ENCODE measurements around the gene CCT7. TPM values are rescaled to one million over a fixed set of nuclear protein-coding genes. Genes with fewer than 3 reads are reported as not detected.

Gene CCT7
- polyA plus RNA-seq (2011; rRNA removed) (685 and 775 TPM in 2 replicates), polyA plus RNA-seq (2017; fragmentation: RNase III; extraction: RNeasy Plus Mini Kit Qiagen cat#74134 plus additional on column Dnase treatment) (750 to 850 TPM (median 838 TPM) in 3 replicates), polyA minus RNA-seq (2011; rRNA and poly(A)+ RNA removed) (729 and 802 TPM in 2 replicates)
- polyA plus RNA-seq (2012; cell fraction: cytosol; rRNA removed) = 758 and 765 TPM in 2 replicates
- 705 and 733 TPM in 2 replicates for polyA plus RNA-seq (2012; cell fraction: nucleus; rRNA removed)

GRCh38 chr2:73233932-73234832 is at the start of gene CCT7:
Gene CCT7, plus strand, starts transcription at chr2:73234308. Its CDS starts 71 bp downstream, at chr2:73234379.
- DNase-seq (ENCODE audit: low read depth in 1 of 2, low spot score in 1 of 2) (peak; percentile 87 to 95), FAIRE-seq (no peak), ATAC-seq (peak; percentile 80 to 87)
- 1% methylated on average over 37 of the region's 69 CpGs for WGBS (ENCODE audit: missing lambda C conversion rate)
- CTCF ChIA-PET = interaction anchor here (1.9 to 8.4 kb wide), 7 partner anchors 10 to 57 kb away, joined by 5 to 36 read pairs (median 14); partner anchors contain the start of gene SMYD5
- Histone ChIP-seq H3K4me1 (peaks cover 27% of the 10 kb centered on the region), H3K4me3 (peak within 1 kb of the TSS; percentile 64), H3K27ac (peak within 1 kb of the TSS; percentile 85 to 92), H3K9me3 (no peaks in the 10 kb centered on the region), H3K4me2 (peak within 1 kb of the TSS; percentile 97)
- POLR2A ChIA-PET = interaction anchor here (0.6 to 2.4 kb wide), 25 partner anchors 9 to 503 kb away, joined by 3 to 16 read pairs (median 6); partner anchors contain the start of genes ALMS1, EGR4, NOTO and RAB11FIP5
- TF ChIP-seq MAZ (IDR thresholded peaks at IDR 0.05; ENCODE audit: borderline replicate concordance, low read depth, low read length) (no peak), EHMT2 (IDR thresholded peaks at IDR 0.05; ENCODE audit: low read depth) (no peak; the same call in 1 of the 2 replicates), RARB (CRISPR knock-in tag; IDR thresholded peaks at IDR 0.05) (0 out of 2 replicates have a peak, but pooled peaks have one; percentile 37), ZSCAN20 (CRISPR knock-in tag; IDR thresholded peaks at IDR 0.05) (no peak), CEBPB (IDR thresholded peaks at IDR 0.05) (0 out of 4 replicates have a peak, but pooled peaks of 1 of the 2 experiments have one; percentile 16), HDAC2 (IDR thresholded peaks at IDR 0.05) (no peak), CTCF (IDR thresholded peaks at IDR 0.05) (no peak), BHLHE40 (IDR thresholded peaks at IDR 0.05; ENCODE audit: low read depth, low read length) (no peak), RNF2 (IDR thresholded peaks at IDR 0.05; ENCODE audit: borderline replicate concordance, low read depth) (no peak), TP53 (CRISPR knock-in tag; IDR thresholded peaks at IDR 0.05) (0 out of 2 replicates have a peak, but pooled peaks have one; percentile 43), NR3C1 (IDR thresholded peaks at IDR 0.05) (no peak), ATOH8 (CRISPR knock-in tag; IDR thresholded peaks at IDR 0.05; ENCODE audit: low read depth) (peak; percentile 29; the same call in 1 of the 2 replicates), MYC (IDR thresholded peaks at IDR 0.05; ENCODE audit: borderline replicate concordance, low read length) (peak; percentile 90), MAX (IDR thresholded peaks at IDR 0.05) (peak; percentile 96), RFX5 (IDR thresholded peaks at IDR 0.05) (0 out of 2 replicates have a peak, but pooled peaks have one; percentile 45), GATA3 (IDR thresholded peaks at IDR 0.05; ENCODE audit: borderline replicate concordance) (peak; percentile 41), RAD21 (conservative IDR thresholded peaks at IDR 0.05 in 1 of 2, IDR thresholded peaks at IDR 0.05 in 1 of 2) (no peak), POLR2A (IDR thresholded peaks at IDR 0.05; ENCODE audit: low read length) (peak; percentile 97), HOXA7 (CRISPR knock-in tag; IDR thresholded peaks at IDR 0.05) (peak; percentile 89), FOXS1 (CRISPR knock-in tag; IDR thresholded peaks at IDR 0.05) (no peak), HOXB5 (CRISPR knock-in tag; IDR thresholded peaks at IDR 0.05) (0 out of 2 replicates have a peak, but pooled peaks have one; percentile 63), KDM5A (IDR thresholded peaks at IDR 0.05) (0 out of 2 replicates have a peak, but pooled peaks have one; percentile 26), ZC3H11A (IDR thresholded peaks at IDR 0.05) (no peak), HMGXB4 (CRISPR knock-in tag; IDR thresholded peaks at IDR 0.05; ENCODE audit: borderline replicate concordance) (peak; percentile 84; the same call in 1 of the 2 replicates), NPAS2 (CRISPR knock-in tag; IDR thresholded peaks at IDR 0.05; ENCODE audit: borderline replicate concordance) (no peak), PHF8 (IDR thresholded peaks at IDR 0.05; ENCODE audit: borderline replicate concordance, low read depth) (peak; percentile 99), ZNF302 (CRISPR knock-in tag; IDR thresholded peaks at IDR 0.05) (no peak), FOSB (CRISPR knock-in tag; IDR thresholded peaks at IDR 0.05) (peak; percentile 78; the same call in 1 of the 2 replicates), JUN (IDR thresholded peaks at IDR 0.05) (peak; percentile 97 to 98)
- TF ChIP-seq, protein P1, sequence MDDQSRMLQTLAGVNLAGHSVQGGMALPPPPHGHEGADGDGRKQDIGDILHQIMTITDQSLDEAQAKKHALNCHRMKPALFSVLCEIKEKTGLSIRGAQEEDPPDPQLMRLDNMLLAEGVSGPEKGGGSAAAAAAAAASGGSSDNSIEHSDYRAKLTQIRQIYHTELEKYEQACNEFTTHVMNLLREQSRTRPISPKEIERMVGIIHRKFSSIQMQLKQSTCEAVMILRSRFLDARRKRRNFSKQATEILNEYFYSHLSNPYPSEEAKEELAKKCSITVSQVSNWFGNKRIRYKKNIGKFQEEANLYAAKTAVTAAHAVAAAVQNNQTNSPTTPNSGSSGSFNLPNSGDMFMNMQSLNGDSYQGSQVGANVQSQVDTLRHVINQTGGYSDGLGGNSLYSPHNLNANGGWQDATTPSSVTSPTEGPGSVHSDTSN (IDR thresholded peaks at IDR 0.05) = peak; percentile 79
- TF ChIP-seq, protein P2, sequence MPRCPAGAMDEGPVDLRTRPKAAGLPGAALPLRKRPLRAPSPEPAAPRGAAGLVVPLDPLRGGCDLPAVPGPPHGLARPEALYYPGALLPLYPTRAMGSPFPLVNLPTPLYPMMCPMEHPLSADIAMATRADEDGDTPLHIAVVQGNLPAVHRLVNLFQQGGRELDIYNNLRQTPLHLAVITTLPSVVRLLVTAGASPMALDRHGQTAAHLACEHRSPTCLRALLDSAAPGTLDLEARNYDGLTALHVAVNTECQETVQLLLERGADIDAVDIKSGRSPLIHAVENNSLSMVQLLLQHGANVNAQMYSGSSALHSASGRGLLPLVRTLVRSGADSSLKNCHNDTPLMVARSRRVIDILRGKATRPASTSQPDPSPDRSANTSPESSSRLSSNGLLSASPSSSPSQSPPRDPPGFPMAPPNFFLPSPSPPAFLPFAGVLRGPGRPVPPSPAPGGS (IDR thresholded peaks at IDR 0.05) = peak; percentile 98
